Sigmoid colon (tissue), 4 donors: ENCODE results near the gene SGCD.

Experiments
- POLR2A ChIP-seq, 2 donors: fragments of 450-650 bp; IDR thresholded peaks; one replicate each; pipeline ENCODE4 v1.6.1; 2016; ENCODE audit warnings: antibody characterized with exemption in 2 of 2, mild to moderate bottlenecking in 2 of 2, moderate library complexity in 2 of 2
- POLR2AphosphoS5 ChIP-seq, 4 donors: sonication (generic); formaldehyde crosslinking; IDR thresholded peaks; one replicate each; pipeline ENCODE4 v1.6.1; 2017; ENCODE audit warnings: antibody characterized with exemption in 4 of 4
- TF ChIP-seq, protein P1 (sequence below), 4 experiments: fragments of 450-650 bp in 3 of 4; fragments of 200-600 bp in 1 of 4; IDR thresholded peaks; one replicate each; pipeline ENCODE4 v1.5.1; 2016 to 2019; ENCODE audit warnings: antibody characterized with exemption in 4 of 4, mild to moderate bottlenecking in 3 of 4, moderate library complexity in 2 of 4

- TF ChIP-seq POLR2A (IDR thresholded peaks at IDR 0.05) (no peak), POLR2AphosphoS5 (IDR thresholded peaks at IDR 0.05) (no peak)
- TF ChIP-seq, protein P1, sequence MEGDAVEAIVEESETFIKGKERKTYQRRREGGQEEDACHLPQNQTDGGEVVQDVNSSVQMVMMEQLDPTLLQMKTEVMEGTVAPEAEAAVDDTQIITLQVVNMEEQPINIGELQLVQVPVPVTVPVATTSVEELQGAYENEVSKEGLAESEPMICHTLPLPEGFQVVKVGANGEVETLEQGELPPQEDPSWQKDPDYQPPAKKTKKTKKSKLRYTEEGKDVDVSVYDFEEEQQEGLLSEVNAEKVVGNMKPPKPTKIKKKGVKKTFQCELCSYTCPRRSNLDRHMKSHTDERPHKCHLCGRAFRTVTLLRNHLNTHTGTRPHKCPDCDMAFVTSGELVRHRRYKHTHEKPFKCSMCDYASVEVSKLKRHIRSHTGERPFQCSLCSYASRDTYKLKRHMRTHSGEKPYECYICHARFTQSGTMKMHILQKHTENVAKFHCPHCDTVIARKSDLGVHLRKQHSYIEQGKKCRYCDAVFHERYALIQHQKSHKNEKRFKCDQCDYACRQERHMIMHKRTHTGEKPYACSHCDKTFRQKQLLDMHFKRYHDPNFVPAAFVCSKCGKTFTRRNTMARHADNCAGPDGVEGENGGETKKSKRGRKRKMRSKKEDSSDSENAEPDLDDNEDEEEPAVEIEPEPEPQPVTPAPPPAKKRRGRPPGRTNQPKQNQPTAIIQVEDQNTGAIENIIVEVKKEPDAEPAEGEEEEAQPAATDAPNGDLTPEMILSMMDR (IDR thresholded peaks at IDR 0.05) = no peak
Observed at GRCh38 chr5:156693113-156693512, 366.1 kb downstream of the SGCD start.
